Liver (tissue), 9 donors: Measurements from ENCODE around the gene RGS3. TPM values are rescaled to one million over a fixed set of nuclear protein-coding genes. Genes with fewer than 3 reads are reported as not detected.

ENCODE experiments used
- DNase-seq: peaks from one replicate; pipeline ENCODE4 v3.0.0-alpha.2; 2017; ENCODE audit warnings: low spot score
- H3K27ac ChIP-seq, 2 donors: one replicate each; pipeline ENCODE4 v1.7.0; 2013; ENCODE audit warnings: inconsistent platforms in 2 of 2, low read length in 2 of 2, control low read depth in 1 of 2, low read depth in 1 of 2, mild to moderate bottlenecking in 1 of 2
- H3K27me3 ChIP-seq, 4 donors: one replicate each; pipeline versions ENCODE4 v1.6.1 to v1.7.0; 2013; ENCODE audit warnings: low read length in 3 of 4, inconsistent platforms in 1 of 4, mild to moderate bottlenecking in 1 of 4, moderate library complexity in 1 of 4; ENCODE audit not compliant: control insufficient read depth in 4 of 4, insufficient read depth in 4 of 4
- H3K36me3 ChIP-seq, 4 donors: one replicate each; pipeline versions ENCODE4 v1.6.1 to v1.7.0; 2013; ENCODE audit warnings: low read length in 3 of 4, mild to moderate bottlenecking in 3 of 4, low read depth in 1 of 4, moderate library complexity in 1 of 4; ENCODE audit not compliant: control insufficient read depth in 4 of 4, insufficient read depth in 3 of 4
- H3K4me1 ChIP-seq, 4 donors: one replicate each; pipeline versions ENCODE4 v1.6.1 to v1.7.0; 2013; ENCODE audit warnings: low read length in 3 of 4, mild to moderate bottlenecking in 3 of 4, moderate library complexity in 1 of 4; ENCODE audit not compliant: control insufficient read depth in 4 of 4, insufficient read depth in 4 of 4
- H3K4me3 ChIP-seq, 3 donors: one replicate each; pipeline versions ENCODE4 v1.6.1 to v1.7.0; 2013; ENCODE audit warnings: low read length in 3 of 3, control low read depth in 1 of 3, low read depth in 1 of 3, mild to moderate bottlenecking in 1 of 3
- H3K9ac ChIP-seq, 2 donors: one replicate each; pipeline ENCODE4 v1.7.0; 2013; ENCODE audit warnings: low read length in 2 of 2, mild to moderate bottlenecking in 2 of 2, moderate library complexity in 2 of 2, control low read depth in 1 of 2, low read depth in 1 of 2
- H3K9me3 ChIP-seq, 4 donors: one replicate each; pipeline versions ENCODE4 v1.6.1 to v1.7.0; 2013; ENCODE audit warnings: low read length in 3 of 4; ENCODE audit not compliant: control insufficient read depth in 4 of 4
- CTCF ChIP-seq: fragments of 150-350 bp; IDR thresholded peaks from 2 replicates; pipeline ENCODE4 v1.5.1; 2017; ENCODE audit warnings: improper control_type of control experiment, low read depth, low read length; ENCODE audit not compliant: missing input control
- EGR1 ChIP-seq, 2 donors: IDR thresholded peaks; 2 replicates each; pipeline ENCODE4 v1.6.1; 2016 to 2018; ENCODE audit warnings: antibody characterized with exemption in 2 of 2, low read depth in 2 of 2
- FOXA1 ChIP-seq: IDR thresholded peaks from 2 replicates; pipeline ENCODE4 v1.6.1; 2016; ENCODE audit warnings: antibody characterized with exemption
- FOXA2 ChIP-seq: IDR thresholded peaks from 2 replicates; pipeline ENCODE4 v1.6.1; 2016; ENCODE audit warnings: antibody characterized with exemption
- GABPA ChIP-seq, 2 donors: IDR thresholded peaks in 1 of 2; conservative IDR thresholded peaks in 1 of 2; 2 replicates each; pipeline ENCODE4 v1.6.1; 2016; ENCODE audit warnings: antibody characterized with exemption in 2 of 2, mild to moderate bottlenecking in 1 of 2, moderate library complexity in 1 of 2
- HNF4A ChIP-seq, 2 donors: conservative IDR thresholded peaks; 2 replicates each; pipeline ENCODE4 v1.6.1; 2016; ENCODE audit warnings: antibody characterized with exemption in 2 of 2, mild to moderate bottlenecking in 2 of 2
- HNF4G ChIP-seq: IDR thresholded peaks from 2 replicates; pipeline ENCODE4 v1.6.1; 2016; ENCODE audit warnings: antibody characterized with exemption
- JUND ChIP-seq, 2 donors: IDR thresholded peaks; 2 replicates each; pipeline ENCODE4 v1.6.1; 2016; ENCODE audit warnings: antibody characterized with exemption in 2 of 2
- NR2F2 ChIP-seq: IDR thresholded peaks from 2 replicates; pipeline ENCODE4 v1.6.1; 2016; ENCODE audit warnings: antibody characterized with exemption
- RAD21 ChIP-seq, 2 donors: IDR thresholded peaks; 2 replicates each; pipeline ENCODE4 v1.6.1; 2016; ENCODE audit warnings: antibody characterized with exemption in 2 of 2, mild to moderate bottlenecking in 2 of 2
- REST ChIP-seq: IDR thresholded peaks from 2 replicates; pipeline ENCODE4 v1.6.1; 2016; ENCODE audit warnings: antibody characterized with exemption, mild to moderate bottlenecking
- RXRA ChIP-seq, 2 donors: IDR thresholded peaks; 2 replicates each; pipeline ENCODE4 v1.6.1; 2017 to 2018; ENCODE audit warnings: antibody characterized with exemption in 2 of 2, mild to moderate bottlenecking in 1 of 2
- SP1 ChIP-seq: IDR thresholded peaks from 2 replicates; pipeline ENCODE4 v1.6.1; 2018; ENCODE audit warnings: antibody characterized with exemption, mild to moderate bottlenecking
- TAF1 ChIP-seq: conservative IDR thresholded peaks from 2 replicates; pipeline ENCODE4 v1.6.1; 2016; ENCODE audit warnings: antibody characterized with exemption, mild to moderate bottlenecking
- YY1 ChIP-seq: IDR thresholded peaks from 2 replicates; pipeline ENCODE4 v1.6.1; 2016; ENCODE audit warnings: antibody characterized with exemption, mild to moderate bottlenecking
- WGBS: extraction: QIAGEN DNeasy Blood & Tissue Kit; methylation state at CpG from one replicate; pipeline ENCODE4 v1.1.7; 2013; 5-methylcytosine and 5-hydroxymethylcytosine counted together
- polyA plus RNA-seq, 2 donors: library from polyadenylated mRNA; stranded (reverse) in 1 of 2; unstranded in 1 of 2; fragments of 200-250 nt in 1 of 2; fragments of >200 nt in 1 of 2; fragmentation: Nextera tagmentation in 1 of 2; extraction: Ambion mirVana in 1 of 2; gene quantifications; one replicate each; pipeline versions ENCODE4 v1.2.1 to v1.2.3, GENCODE V29; 2013 to 2015
- total RNA-seq, 2 donors: library from RNA; depleted of rRNA; stranded (reverse); fragments of >200 nt; gene quantifications; one replicate each; pipeline ENCODE4 v1.2.3, GENCODE V29; 2014
- TF ChIP-seq, protein P1 (sequence below): IDR thresholded peaks from 2 replicates; pipeline ENCODE4 v1.6.1; 2016; ENCODE audit warnings: antibody characterized with exemption
- TF ChIP-seq, protein P2 (sequence below): IDR thresholded peaks from 2 replicates; pipeline ENCODE4 v1.6.1; 2016; ENCODE audit warnings: antibody characterized with exemption
- TF ChIP-seq, protein P3 (sequence below): IDR thresholded peaks from 2 replicates; pipeline ENCODE4 v1.6.1; 2016; ENCODE audit warnings: antibody characterized with exemption
- donor health status: healthy.
- donor health status: healthy.
- donor health status: healthy.
- donor health status: healthy.
- donor health status: healthy.

The RGS3 gene
- total and polyA plus RNA-seq, 4 donors: 13.0 to 65.0 (median 28.3) TPM

DNA sequence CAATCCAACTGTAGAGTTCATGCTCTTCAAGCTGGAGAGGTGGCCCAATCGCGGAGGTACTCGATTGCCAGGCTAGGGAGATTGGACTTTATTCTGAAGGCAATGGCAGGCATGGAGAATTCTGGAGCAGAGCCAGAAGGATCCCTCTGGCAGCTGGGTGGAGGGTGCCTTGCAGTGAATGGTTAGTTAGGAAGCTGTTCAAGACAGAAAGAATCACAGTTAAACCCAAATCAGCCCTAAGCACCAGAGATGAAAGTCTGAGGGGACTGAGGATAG, 182.4 kb downstream of the RGS3 start:
- no peak for DNase-seq
- Histone ChIP-seq H3K9me3 (no peaks in the 10 kb centered on the region), H3K27ac (no peak overlapping the region), H3K4me1 (peaks cover 3 to 7% (median 5%) of the 10 kb centered on the region in 4 donors), H3K27me3 (no peaks in the 10 kb centered on the region), H3K4me3 (no peak overlapping the region), H3K36me3 (no peaks in the 10 kb centered on the region), H3K9ac (no peak overlapping the region)
- TF ChIP-seq HNF4A (conservative IDR thresholded peaks at IDR 0.05) (peak; percentile 21 to 56), HNF4G (peak; percentile 13), FOXA2 (no peak), REST (no peak), SP1 (no peak), YY1 (no peak)
- 31% methylated on average over 3 of the region's 3 CpGs for WGBS

DNA sequence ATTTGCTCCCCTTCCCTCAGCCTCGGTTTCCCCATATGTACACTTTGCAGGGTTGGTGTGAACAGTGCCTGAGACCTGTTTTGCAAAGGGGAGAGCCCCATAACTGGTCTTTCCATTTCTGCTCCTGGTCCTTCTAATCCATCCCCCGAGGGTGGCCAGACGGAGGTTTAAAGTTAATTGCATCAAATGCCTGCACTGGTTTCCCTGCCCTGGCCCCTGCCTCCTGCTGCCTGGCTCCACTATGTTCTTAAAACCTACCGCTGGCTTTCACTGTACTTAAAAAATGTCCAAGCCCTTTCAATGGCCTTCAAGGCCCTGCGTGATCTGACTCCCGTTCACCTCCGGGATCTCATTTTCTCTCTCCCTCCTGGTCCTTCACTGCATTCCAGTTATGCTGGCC, 183.0 kb downstream of the RGS3 start:
- no peaks in the 10 kb centered on the region for H3K27me3 ChIP-seq
- H3K9ac ChIP-seq: no peak overlapping the region
- H3K36me3 ChIP-seq: no peaks in the 10 kb centered on the region
- WGBS: 94% methylated on average over 7 of the region's 7 CpGs
- H3K9me3 ChIP-seq: no peaks in the 10 kb centered on the region
- H3K27ac ChIP-seq: no peak overlapping the region
- DNase-seq: no peak
- peaks cover 3 to 8% (median 5%) of the 10 kb centered on the region in 4 donors for H3K4me1 ChIP-seq
- no peak overlapping the region for H3K4me3 ChIP-seq
- TF ChIP-seq RXRA (IDR thresholded peaks at IDR 0.05) (no peak), HNF4G (no peak), EGR1 (IDR thresholded peaks at IDR 0.05; ENCODE audit: low read depth in 2 of 2) (no peak), GABPA (IDR thresholded peaks at IDR 0.05 in 1 of 2, conservative IDR thresholded peaks at IDR 0.05 in 1 of 2) (no peak), FOXA1 (no peak), FOXA2 (no peak), NR2F2 (no peak), CTCF (no peak), HNF4A (conservative IDR thresholded peaks at IDR 0.05) (no peak), JUND (IDR thresholded peaks at IDR 0.05) (no peak), YY1 (no peak), REST (no peak), RAD21 (IDR thresholded peaks at IDR 0.05) (no peak), TAF1 (no peak)
- TF ChIP-seq, protein P1, sequence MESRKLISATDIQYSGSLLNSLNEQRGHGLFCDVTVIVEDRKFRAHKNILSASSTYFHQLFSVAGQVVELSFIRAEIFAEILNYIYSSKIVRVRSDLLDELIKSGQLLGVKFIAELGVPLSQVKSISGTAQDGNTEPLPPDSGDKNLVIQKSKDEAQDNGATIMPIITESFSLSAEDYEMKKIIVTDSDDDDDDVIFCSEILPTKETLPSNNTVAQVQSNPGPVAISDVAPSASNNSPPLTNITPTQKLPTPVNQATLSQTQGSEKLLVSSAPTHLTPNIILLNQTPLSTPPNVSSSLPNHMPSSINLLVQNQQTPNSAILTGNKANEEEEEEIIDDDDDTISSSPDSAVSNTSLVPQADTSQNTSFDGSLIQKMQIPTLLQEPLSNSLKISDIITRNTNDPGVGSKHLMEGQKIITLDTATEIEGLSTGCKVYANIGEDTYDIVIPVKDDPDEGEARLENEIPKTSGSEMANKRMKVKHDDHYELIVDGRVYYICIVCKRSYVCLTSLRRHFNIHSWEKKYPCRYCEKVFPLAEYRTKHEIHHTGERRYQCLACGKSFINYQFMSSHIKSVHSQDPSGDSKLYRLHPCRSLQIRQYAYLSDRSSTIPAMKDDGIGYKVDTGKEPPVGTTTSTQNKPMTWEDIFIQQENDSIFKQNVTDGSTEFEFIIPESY: no peak
- TF ChIP-seq, protein P2, sequence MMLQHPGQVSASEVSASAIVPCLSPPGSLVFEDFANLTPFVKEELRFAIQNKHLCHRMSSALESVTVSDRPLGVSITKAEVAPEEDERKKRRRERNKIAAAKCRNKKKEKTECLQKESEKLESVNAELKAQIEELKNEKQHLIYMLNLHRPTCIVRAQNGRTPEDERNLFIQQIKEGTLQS: no peak
- TF ChIP-seq, protein P3, sequence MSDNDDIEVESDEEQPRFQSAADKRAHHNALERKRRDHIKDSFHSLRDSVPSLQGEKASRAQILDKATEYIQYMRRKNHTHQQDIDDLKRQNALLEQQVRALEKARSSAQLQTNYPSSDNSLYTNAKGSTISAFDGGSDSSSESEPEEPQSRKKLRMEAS: no peak
